Kidney epithelial cell (primary cell): Measurements from ENCODE around the gene PLCG2. TPM values are rescaled to one million over a fixed set of nuclear protein-coding genes. Genes with fewer than 3 reads are reported as not detected.

Source experiments
- DNase-seq: peaks from one replicate; pipeline ENCODE4 v3.0.0-alpha.2; 2010; ENCODE audit warnings: low read depth
- H3K27me3 ChIP-seq: 2 replicates; pipeline ENCODE4 v1.6.0; 2011; ENCODE audit warnings: low read length; ENCODE audit not compliant: control insufficient read depth, insufficient read depth
- H3K36me3 ChIP-seq: 2 replicates; pipeline ENCODE4 v1.5.1; 2011; ENCODE audit warnings: low read length; ENCODE audit not compliant: control insufficient read depth, insufficient read depth
- H3K4me3 ChIP-seq: 2 replicates; pipeline ENCODE4 v1.5.1; 2011; ENCODE audit warnings: low read depth, mild to moderate bottlenecking, control low read depth, low read length
- total RNA-seq: library from RNA; depleted of rRNA; stranded (reverse); fragments of >200 nt; gene quantifications from 2 replicates; pipeline ENCODE4 v1.2.3, GENCODE V29; 2015
- TF ChIP-seq, protein P1 (sequence below): IDR thresholded peaks from 2 replicates; pipeline ENCODE4 v1.5.1; 2011; ENCODE audit warnings: mild to moderate bottlenecking, moderate library complexity, low read length, control low read depth, inconsistent platforms; ENCODE audit not compliant: insufficient read depth, poor library complexity, severe bottlenecking

PLCG2 gene
- total RNA-seq, 1 donor from 2014 or later: 17.3 TPM

DNA sequence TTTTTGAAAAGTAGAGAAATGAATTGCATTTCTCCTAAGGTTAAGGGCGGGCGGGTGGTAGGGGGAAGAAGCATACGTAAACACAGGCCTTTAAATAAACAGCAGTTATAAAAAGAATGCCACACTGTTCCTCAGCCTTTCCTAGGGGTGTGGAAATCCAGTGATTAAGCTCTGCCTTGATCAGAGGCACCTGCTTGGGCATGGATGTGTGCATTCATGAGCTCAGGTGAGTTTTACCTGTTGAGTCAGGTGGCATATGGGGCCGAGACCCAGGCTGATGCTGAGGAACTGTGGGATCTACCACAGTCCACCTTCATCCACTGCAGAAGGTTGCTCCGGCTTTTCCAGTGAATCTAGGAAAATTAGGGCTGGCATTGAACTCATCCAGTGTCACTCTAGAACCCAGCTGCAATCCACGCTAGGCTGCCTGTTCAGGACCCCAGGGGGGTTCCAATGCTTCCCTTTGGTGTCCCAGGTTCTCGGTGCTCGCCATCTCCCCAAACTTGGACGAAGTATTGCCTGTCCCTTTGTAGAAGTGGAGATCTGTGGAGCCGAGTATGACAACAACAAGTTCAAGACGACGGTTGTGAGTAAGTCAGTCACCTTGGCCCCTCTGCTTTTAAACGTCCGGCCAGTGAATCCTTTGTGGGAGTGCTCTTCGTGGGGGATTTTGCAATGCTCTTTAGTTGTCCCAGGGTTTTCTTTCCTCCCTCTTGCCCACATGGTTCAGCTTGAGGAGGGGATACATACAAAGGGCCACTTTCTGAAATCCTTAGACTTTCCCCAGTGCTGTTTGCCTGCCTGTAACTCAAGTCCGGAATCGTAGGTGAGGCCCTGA lies 159.5 kb downstream of the PLCG2 start:
- H3K4me3 ChIP-seq: no peak overlapping the region
- TF ChIP-seq, protein P1, sequence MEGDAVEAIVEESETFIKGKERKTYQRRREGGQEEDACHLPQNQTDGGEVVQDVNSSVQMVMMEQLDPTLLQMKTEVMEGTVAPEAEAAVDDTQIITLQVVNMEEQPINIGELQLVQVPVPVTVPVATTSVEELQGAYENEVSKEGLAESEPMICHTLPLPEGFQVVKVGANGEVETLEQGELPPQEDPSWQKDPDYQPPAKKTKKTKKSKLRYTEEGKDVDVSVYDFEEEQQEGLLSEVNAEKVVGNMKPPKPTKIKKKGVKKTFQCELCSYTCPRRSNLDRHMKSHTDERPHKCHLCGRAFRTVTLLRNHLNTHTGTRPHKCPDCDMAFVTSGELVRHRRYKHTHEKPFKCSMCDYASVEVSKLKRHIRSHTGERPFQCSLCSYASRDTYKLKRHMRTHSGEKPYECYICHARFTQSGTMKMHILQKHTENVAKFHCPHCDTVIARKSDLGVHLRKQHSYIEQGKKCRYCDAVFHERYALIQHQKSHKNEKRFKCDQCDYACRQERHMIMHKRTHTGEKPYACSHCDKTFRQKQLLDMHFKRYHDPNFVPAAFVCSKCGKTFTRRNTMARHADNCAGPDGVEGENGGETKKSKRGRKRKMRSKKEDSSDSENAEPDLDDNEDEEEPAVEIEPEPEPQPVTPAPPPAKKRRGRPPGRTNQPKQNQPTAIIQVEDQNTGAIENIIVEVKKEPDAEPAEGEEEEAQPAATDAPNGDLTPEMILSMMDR: no peak
- no peaks in the 10 kb centered on the region for H3K27me3 ChIP-seq
- no peaks in the 10 kb centered on the region for H3K36me3 ChIP-seq
- no peak for DNase-seq

DNA sequence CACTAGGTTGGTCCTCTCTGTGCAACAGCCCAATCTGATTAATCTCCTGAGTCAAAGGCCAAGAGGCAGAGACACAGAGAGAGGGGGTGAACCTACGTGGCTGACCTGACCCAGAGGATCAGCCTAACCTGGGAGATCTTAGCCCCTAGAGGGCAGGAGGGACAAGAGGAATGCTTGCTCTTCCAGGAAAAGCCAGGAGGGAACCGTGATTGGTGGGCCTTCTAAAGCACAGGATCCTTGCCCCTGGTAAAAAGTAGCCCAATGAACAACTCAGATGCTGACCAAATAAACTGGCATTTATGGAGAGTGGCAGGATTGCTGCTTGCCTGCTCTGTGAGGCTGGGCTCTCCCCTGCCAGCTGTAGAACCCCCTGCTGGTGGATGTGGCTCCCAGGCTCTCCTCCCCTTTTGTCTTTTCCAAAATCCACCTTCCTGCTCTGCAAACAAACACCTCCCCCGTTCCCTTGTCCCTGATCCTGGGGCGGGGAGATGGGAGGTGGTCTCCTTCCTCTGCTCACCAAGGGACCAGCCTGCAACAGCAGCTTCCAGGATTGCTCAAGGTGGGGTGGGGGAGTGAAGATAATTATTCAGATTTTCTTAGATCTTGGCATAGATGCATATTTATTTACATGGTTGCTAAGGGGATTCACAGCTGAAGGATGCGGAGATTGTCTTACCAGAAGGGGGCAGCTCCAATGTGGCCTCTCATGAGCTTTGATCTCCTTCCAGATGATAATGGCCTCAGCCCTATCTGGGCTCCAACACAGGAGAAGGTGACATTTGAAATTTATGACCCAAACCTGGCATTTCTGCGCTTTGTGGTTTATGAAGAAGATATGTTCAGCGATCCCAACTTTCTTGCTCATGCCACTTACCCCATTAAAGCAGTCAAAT lies 160.3 kb downstream of the PLCG2 start:
- Histone ChIP-seq H3K36me3 (no peaks in the 10 kb centered on the region), H3K4me3 (no peak overlapping the region), H3K27me3 (no peaks in the 10 kb centered on the region)
- no peak for DNase-seq
- TF ChIP-seq, protein P1: no peak

- peak; percentile 4 for DNase-seq
- no peaks in the 10 kb centered on the region for H3K27me3 ChIP-seq
- H3K36me3 ChIP-seq: no peaks in the 10 kb centered on the region
- TF ChIP-seq, protein P1: peak; percentile 36
- no peak overlapping the region for H3K4me3 ChIP-seq
Observed at GRCh38 chr16:81940781-81941560, 161.9 kb downstream of the PLCG2 start.

- TF ChIP-seq, protein P1: no peak
- H3K4me3 ChIP-seq: no peak overlapping the region
- H3K27me3 ChIP-seq: no peaks in the 10 kb centered on the region
- no peaks in the 10 kb centered on the region for H3K36me3 ChIP-seq
- DNase-seq: no peak
Observed at GRCh38 chr16:81942007-81942601, 163.0 kb downstream of the PLCG2 start.

- no peaks in the 10 kb centered on the region for H3K27me3 ChIP-seq
- DNase-seq: no peak
- TF ChIP-seq, protein P1: no peak
- H3K36me3 ChIP-seq: no peaks in the 10 kb centered on the region
- H3K4me3 ChIP-seq: no peak overlapping the region
Observed at GRCh38 chr16:81945665-81946064, 166.6 kb downstream of the PLCG2 start.
